ENCODE results near the gene CFAP119. TPM values are rescaled to one million over a fixed set of nuclear protein-coding genes. Genes with fewer than 3 reads are reported as not detected.

The CFAP119 gene
- total and polyA plus RNA-seq, 8 donors: 2.0 to 71.2 (median 10.4) TPM; not detected in 2

GRCh38 chr16:30794634-30795033 is 32.8 kb upstream of the CFAP119 start:
- TF ChIP-seq CTCF (IDR thresholded peaks at IDR 0.05) (no peak), EP300 (IDR thresholded peaks at IDR 0.05) (no peak), POLR2A (IDR thresholded peaks at IDR 0.05) (no peak), POLR2AphosphoS5 (IDR thresholded peaks at IDR 0.05) (no peak)

GRCh38 chr16:30793508-30794069 is 31.7 kb upstream of the CFAP119 start:
- Histone ChIP-seq H3K36me3 (no peaks in the 10 kb centered on the region), H3K4me3 (no peak overlapping the region), H3K27ac (no peak overlapping the region), H3K4me1 (no peaks in the 10 kb centered on the region), H3K27me3 (no peaks in the 10 kb centered on the region), H3K9me3 (no peaks in the 10 kb centered on the region)
- no peak for DNase-seq
- TF ChIP-seq POLR2AphosphoS5 (IDR thresholded peaks at IDR 0.05): no peak
- no peak for TF ChIP-seq CTCF (IDR thresholded peaks at IDR 0.05)
- TF ChIP-seq EP300 (IDR thresholded peaks at IDR 0.05): no peak
- TF ChIP-seq POLR2A (IDR thresholded peaks at IDR 0.05): no peak
- intact Hi-C loops (cut with DNase I; ENCODE audit: low total_unique reads): no loop called here
- WGBS, 5 donors: 76 to 88% (median 85%) methylated on average over 5 to 7 of the region's 7 CpGs

More at GRCh38 chr16:30794634-30795033, 32.8 kb upstream of the CFAP119 start:
- intact Hi-C loops (cut with DNase I; ENCODE audit: low total_unique reads): no loop called here
- WGBS, 5 donors: 88 to 98% (median 92%) methylated on average over 3 of the region's 3 CpGs
- Histone ChIP-seq H3K4me1 (no peaks in the 10 kb centered on the region), H3K36me3 (no peaks in the 10 kb centered on the region), H3K27me3 (no peaks in the 10 kb centered on the region), H3K27ac (no peak overlapping the region), H3K9me3 (no peaks in the 10 kb centered on the region), H3K4me3 (no peak overlapping the region)
- DNase-seq: no peak

GRCh38 chr16:30787613-30788378 is 25.9 kb upstream of the CFAP119 start:
- Histone ChIP-seq H3K4me3 (peak overlapping the region; percentile 83 to 99 (median 92)), H3K27ac (peak overlapping the region; percentile 82 to 93 (median 91)), H3K27me3 (no peaks in the 10 kb centered on the region), H3K9me3 (no peaks in the 10 kb centered on the region), H3K36me3 (peaks cover 13 to 20% (median 18%) of the 10 kb centered on the region in 4 donors), H3K4me1 (peaks cover 11 to 40% (median 27%) of the 10 kb centered on the region in 4 donors)
- no peak for DNase-seq
- WGBS, 5 donors: 34 to 46% (median 39%) methylated on average over 11 of the region's 11 CpGs
- no peak for TF ChIP-seq CTCF (IDR thresholded peaks at IDR 0.05)
- no peak for TF ChIP-seq EP300 (IDR thresholded peaks at IDR 0.05)
- no peak for TF ChIP-seq POLR2A (IDR thresholded peaks at IDR 0.05)
- no peak for TF ChIP-seq POLR2AphosphoS5 (IDR thresholded peaks at IDR 0.05)
- intact Hi-C loops (cut with DNase I; ENCODE audit: low total_unique reads): loop anchor here (10.0 kb wide), 1 partner anchor 57 kb away; no protein-coding TSS in a partner anchor

GRCh38 chr16:30786936-30787612 is 25.2 kb upstream of the CFAP119 start, which contains the start of gene ZNF629:
ZNF629 (minus strand) TSS chr16:30787205; CDS start chr16:30784482, 2,723 bp downstream.
- peak; percentile 71 to 91 for DNase-seq
- intact Hi-C loops (cut with DNase I; ENCODE audit: low total_unique reads): loop anchor here (10.0 kb wide), 1 partner anchor 58 kb away; no protein-coding TSS in a partner anchor
- peak within 1 kb of the TSS; percentile 82 to 93 (median 91) for H3K27ac ChIP-seq
- no peak for TF ChIP-seq CTCF (IDR thresholded peaks at IDR 0.05)
- TF ChIP-seq EP300 (IDR thresholded peaks at IDR 0.05): no peak
- TF ChIP-seq POLR2A (IDR thresholded peaks at IDR 0.05): peak in 1 of 4 donors; percentile 11
- peak in 1 of 3 donors; percentile 48 for TF ChIP-seq POLR2AphosphoS5 (IDR thresholded peaks at IDR 0.05)
- no peaks in the 10 kb centered on the region for H3K27me3 ChIP-seq
- no peaks in the 10 kb centered on the region for H3K9me3 ChIP-seq
- peaks cover 20 to 27% (median 25%) of the 10 kb centered on the region in 4 donors for H3K36me3 ChIP-seq
- 0 to 2% (median 1%) methylated on average over 18 to 37 of the region's 37 CpGs for WGBS, 5 donors
- H3K4me1 ChIP-seq: peaks cover 11 to 40% (median 27%) of the 10 kb centered on the region in 4 donors
- H3K4me3 ChIP-seq: peak within 1 kb of the TSS; percentile 83 to 99 (median 92)

All from stomach (tissue), 9 donors.